ENCODE measurements around the gene C1orf141. TPM values are rescaled to one million over a fixed set of nuclear protein-coding genes. Genes with fewer than 3 reads are reported as not detected.

C1orf141 gene
- not detected for total RNA-seq (ENCODE audit: unreplicated experiment)
- long read RNA-seq: 0 reads

DNA sequence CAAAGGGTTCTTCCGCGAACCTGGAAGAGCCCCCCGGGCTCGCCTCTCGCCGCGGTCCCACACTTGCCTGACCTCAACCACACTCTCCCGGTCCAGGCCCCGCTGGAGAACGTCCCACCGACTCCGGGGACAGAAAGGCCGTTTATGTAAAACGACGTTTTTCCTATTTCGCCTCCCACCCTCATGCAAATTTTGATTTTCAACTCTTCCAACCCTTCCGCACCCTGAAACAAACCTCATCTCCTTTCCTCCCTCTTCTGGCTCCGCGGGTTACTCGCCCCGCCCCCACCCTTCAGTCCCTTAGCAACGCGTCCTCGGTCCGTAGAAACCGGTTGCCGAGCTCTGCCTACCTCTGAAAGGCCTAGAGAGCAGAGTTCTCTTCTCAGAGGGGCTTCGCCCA lies at the start of gene C1orf141:
Gene C1orf141, minus strand, starts transcription at position 276 of the 400 bp plus-strand sequence. CDS start 7,730 bp downstream, outside the sequence.
- H3K27ac Mint-ChIP-seq (ENCODE audit: unreplicated experiment): no peak within 1 kb of the TSS
- no peaks in the 10 kb centered on the region for H3K9me3 Mint-ChIP-seq (ENCODE audit: unreplicated experiment)

DNA sequence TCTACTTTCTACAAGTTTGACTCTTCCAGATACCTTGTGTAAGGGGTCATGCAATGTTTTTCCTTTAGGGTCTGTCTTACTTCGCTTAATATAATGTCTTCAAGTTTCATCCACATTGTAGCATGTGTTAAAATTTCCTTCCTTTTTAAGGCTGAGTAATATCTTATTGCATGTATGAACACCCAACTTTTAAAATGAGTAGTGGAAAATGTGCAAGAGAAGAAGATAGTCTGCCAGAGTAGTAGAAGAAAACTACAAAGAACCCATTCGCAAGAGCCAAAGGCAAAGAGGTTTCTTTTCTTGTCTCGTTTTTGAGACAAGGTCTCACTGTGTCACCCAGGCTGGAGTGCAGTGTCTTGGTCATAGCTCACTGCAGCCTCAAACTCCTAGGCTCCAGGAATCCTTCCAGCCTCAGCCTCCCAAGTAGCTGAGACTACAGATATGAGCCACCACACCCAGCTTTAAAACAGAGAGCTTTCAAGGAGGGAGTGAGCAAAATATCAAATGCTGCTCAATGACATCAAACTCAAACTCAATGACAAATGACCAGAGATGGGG lies 40.8 kb upstream of the C1orf141 start:
- Mint-ChIP-seq H3K27ac (ENCODE audit: unreplicated experiment) (no peak overlapping the region), H3K4me1 (ENCODE audit: unreplicated experiment) (peaks cover 11% of the 10 kb centered on the region), H3K27me3 (ENCODE audit: unreplicated experiment) (no peaks in the 10 kb centered on the region), H3K36me3 (ENCODE audit: low read depth, unreplicated experiment) (no peaks in the 10 kb centered on the region), H3K4me3 (ENCODE audit: unreplicated experiment) (no peak overlapping the region), H3K9me3 (ENCODE audit: unreplicated experiment) (no peaks in the 10 kb centered on the region)
- TF ChIP-seq, protein P1, sequence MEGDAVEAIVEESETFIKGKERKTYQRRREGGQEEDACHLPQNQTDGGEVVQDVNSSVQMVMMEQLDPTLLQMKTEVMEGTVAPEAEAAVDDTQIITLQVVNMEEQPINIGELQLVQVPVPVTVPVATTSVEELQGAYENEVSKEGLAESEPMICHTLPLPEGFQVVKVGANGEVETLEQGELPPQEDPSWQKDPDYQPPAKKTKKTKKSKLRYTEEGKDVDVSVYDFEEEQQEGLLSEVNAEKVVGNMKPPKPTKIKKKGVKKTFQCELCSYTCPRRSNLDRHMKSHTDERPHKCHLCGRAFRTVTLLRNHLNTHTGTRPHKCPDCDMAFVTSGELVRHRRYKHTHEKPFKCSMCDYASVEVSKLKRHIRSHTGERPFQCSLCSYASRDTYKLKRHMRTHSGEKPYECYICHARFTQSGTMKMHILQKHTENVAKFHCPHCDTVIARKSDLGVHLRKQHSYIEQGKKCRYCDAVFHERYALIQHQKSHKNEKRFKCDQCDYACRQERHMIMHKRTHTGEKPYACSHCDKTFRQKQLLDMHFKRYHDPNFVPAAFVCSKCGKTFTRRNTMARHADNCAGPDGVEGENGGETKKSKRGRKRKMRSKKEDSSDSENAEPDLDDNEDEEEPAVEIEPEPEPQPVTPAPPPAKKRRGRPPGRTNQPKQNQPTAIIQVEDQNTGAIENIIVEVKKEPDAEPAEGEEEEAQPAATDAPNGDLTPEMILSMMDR (IDR thresholded peaks at IDR 0.05; ENCODE audit: unreplicated experiment): no peak
- DNase-seq (ENCODE audit: low spot score): no peak

More for the DNA sequence above, at the start of gene C1orf141:
- Mint-ChIP-seq H3K27me3 (ENCODE audit: unreplicated experiment) (no peaks in the 10 kb centered on the region), H3K36me3 (ENCODE audit: low read depth, unreplicated experiment) (no peaks in the 10 kb centered on the region), H3K4me3 (ENCODE audit: unreplicated experiment) (peak within 1 kb of the TSS; percentile 84), H3K4me1 (ENCODE audit: unreplicated experiment) (peaks cover 8% of the 10 kb centered on the region)
- TF ChIP-seq, protein P1 (IDR thresholded peaks at IDR 0.05; ENCODE audit: unreplicated experiment): no peak
- peak; percentile 39 for DNase-seq (ENCODE audit: low spot score)

DNA sequence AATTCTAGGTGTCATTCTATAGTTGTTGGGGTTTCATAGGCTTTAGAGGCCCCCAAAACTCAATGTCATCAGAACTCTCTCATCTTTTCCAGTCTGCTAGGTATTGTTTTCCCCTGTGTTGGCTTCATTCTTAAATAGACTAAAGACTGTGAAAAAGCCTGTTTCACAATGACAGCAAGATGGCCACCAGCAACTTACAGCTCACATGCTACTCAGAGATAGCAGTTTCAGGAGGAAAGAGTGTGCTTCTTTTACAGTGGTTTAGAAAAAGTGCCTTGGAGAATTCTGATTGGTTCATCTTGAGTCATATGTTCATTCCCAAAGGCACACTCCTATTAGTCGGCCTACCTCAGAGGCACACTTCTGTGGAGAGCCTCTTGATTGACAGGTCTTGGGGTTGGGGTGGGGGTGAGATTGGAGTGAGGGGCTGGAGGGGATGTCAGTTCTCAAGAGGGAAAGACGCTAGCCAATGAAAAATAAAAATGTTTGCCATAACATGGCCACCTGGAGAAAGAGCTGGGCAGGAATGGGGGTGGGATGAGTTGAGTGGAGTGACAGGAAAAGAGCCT lies 40.0 kb upstream of the C1orf141 start:
- Mint-ChIP-seq H3K27me3 (ENCODE audit: unreplicated experiment) (no peaks in the 10 kb centered on the region), H3K4me3 (ENCODE audit: unreplicated experiment) (no peak overlapping the region), H3K9me3 (ENCODE audit: unreplicated experiment) (no peaks in the 10 kb centered on the region), H3K4me1 (ENCODE audit: unreplicated experiment) (peaks cover 11% of the 10 kb centered on the region), H3K36me3 (ENCODE audit: low read depth, unreplicated experiment) (no peaks in the 10 kb centered on the region), H3K27ac (ENCODE audit: unreplicated experiment) (no peak overlapping the region)
- no peak for DNase-seq (ENCODE audit: low spot score)
- TF ChIP-seq, protein P1 (IDR thresholded peaks at IDR 0.05; ENCODE audit: unreplicated experiment): no peak

DNA sequence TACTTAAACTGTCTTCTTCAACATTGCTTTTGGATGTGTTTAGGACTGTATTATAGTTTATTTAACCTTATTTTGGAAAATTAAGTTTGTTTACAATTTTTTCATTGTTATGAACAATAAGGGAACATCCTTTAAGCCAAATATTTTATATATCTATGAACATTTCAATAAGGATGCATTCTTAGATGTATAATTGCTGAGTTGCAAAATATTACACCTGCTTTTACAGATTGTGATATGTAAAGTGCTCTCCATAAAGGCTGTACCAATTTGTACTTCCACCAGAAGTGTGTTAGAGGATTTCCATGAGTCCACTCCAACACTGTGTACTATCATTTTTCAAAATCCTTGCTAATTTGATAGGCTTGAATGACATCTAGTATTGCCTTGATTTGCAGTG lies 39.2 kb upstream of the C1orf141 start:
- no peaks in the 10 kb centered on the region for H3K27me3 Mint-ChIP-seq (ENCODE audit: unreplicated experiment)
- no peak for DNase-seq (ENCODE audit: low spot score)
- H3K27ac Mint-ChIP-seq (ENCODE audit: unreplicated experiment): no peak overlapping the region
- H3K9me3 Mint-ChIP-seq (ENCODE audit: unreplicated experiment): no peaks in the 10 kb centered on the region
- H3K36me3 Mint-ChIP-seq (ENCODE audit: low read depth, unreplicated experiment): no peaks in the 10 kb centered on the region
- TF ChIP-seq, protein P1 (IDR thresholded peaks at IDR 0.05; ENCODE audit: unreplicated experiment): no peak
- peaks cover 11% of the 10 kb centered on the region for H3K4me1 Mint-ChIP-seq (ENCODE audit: unreplicated experiment)
- H3K4me3 Mint-ChIP-seq (ENCODE audit: unreplicated experiment): no peak overlapping the region

DNA sequence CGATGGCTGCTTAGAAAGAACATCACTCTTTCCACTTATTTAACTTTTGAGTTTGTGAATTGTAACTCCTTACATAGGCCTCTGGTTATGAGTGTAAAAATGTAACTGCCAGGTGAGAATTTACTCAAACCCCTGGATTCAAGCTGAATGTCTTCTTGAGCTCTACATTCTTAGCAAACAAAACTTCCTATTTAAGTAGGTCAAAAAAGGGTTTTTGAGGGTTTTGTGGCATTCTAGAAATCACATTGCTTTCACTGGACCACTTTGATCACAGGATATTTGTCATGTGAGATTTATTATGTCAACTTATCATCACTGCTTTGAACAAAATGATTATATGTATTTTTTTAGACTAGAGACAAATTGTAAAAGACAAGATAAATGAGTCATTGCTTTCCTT lies 37.2 kb upstream of the C1orf141 start:
- no peak overlapping the region for H3K27ac Mint-ChIP-seq (ENCODE audit: unreplicated experiment)
- peaks cover 11% of the 10 kb centered on the region for H3K4me1 Mint-ChIP-seq (ENCODE audit: unreplicated experiment)
- H3K4me3 Mint-ChIP-seq (ENCODE audit: unreplicated experiment): no peak overlapping the region
- TF ChIP-seq, protein P1 (IDR thresholded peaks at IDR 0.05; ENCODE audit: unreplicated experiment): no peak
- DNase-seq (ENCODE audit: low spot score): no peak
- no peaks in the 10 kb centered on the region for H3K36me3 Mint-ChIP-seq (ENCODE audit: low read depth, unreplicated experiment)
- H3K27me3 Mint-ChIP-seq (ENCODE audit: unreplicated experiment): no peaks in the 10 kb centered on the region
- H3K9me3 Mint-ChIP-seq (ENCODE audit: unreplicated experiment): no peaks in the 10 kb centered on the region

Data from endothelial cell (in vitro differentiated cells).